DMS 273 (cell line): Measurements from ENCODE around the gene RAB24.

Source experiments
- DNase-seq: peaks from one replicate; lab custom pipeline; 2025; ENCODE audit not compliant: unreplicated experiment; lab: John Stamatoyannopoulos, UW

Gene RAB24

GRCh38 chr5:177333420-177334154 lies 30.1 kb upstream of the RAB24 start:
- DNase-seq: no peak

GRCh38 chr5:177332896-177333260 lies 29.4 kb upstream of the RAB24 start:
- DNase-seq: no peak

GRCh38 chr5:177332031-177332895 lies 28.7 kb upstream of the RAB24 start:
- no peak for DNase-seq

- DNase-seq: no peak
Measured at GRCh38 chr5:177330991-177331842, 27.7 kb upstream of the RAB24 start.

- no peak for DNase-seq
Measured at GRCh38 chr5:177329883-177330282, 26.4 kb upstream of the RAB24 start.

GRCh38 chr5:177328545-177329231 lies 25.2 kb upstream of the RAB24 start:
- DNase-seq: no peak

GRCh38 chr5:177327539-177328522 lies 24.3 kb upstream of the RAB24 start:
- no peak for DNase-seq

GRCh38 chr5:177325868-177326381 lies 22.4 kb upstream of the RAB24 start:
- DNase-seq: no peak

GRCh38 chr5:177320879-177321278 lies 17.4 kb upstream of the RAB24 start:
- no peak for DNase-seq

GRCh38 chr5:177319913-177320588 lies 16.5 kb upstream of the RAB24 start:
- DNase-seq: no peak

- DNase-seq: peak; percentile 89
Measured at GRCh38 chr5:177317959-177318377, 14.4 kb upstream of the RAB24 start.

GRCh38 chr5:177316005-177316404 lies 12.5 kb upstream of the RAB24 start:
- DNase-seq: no peak

GRCh38 chr5:177315411-177315810 lies 11.9 kb upstream of the RAB24 start:
- DNase-seq: no peak

GRCh38 chr5:177314376-177315342 lies 11.1 kb upstream of the RAB24 start:
- DNase-seq: no peak

- no peak for DNase-seq
Measured at GRCh38 chr5:177313561-177314259, 10.2 kb upstream of the RAB24 start.

- DNase-seq: peak; percentile 62
Measured at GRCh38 chr5:177312649-177313181, 9.2 kb upstream of the RAB24 start.
